NK-92 treated with Interleukin-12 subunit alpha and Interleukin-12 subunit beta, amount 100 ng/mL, for 24 hours (cell line): Measurements from ENCODE around the gene OR51E2.

Source experiments
- DNase-seq: peaks from one replicate; lab custom pipeline; 2025; lab: John Stamatoyannopoulos, UW

Gene OR51E2

GRCh38 chr11:4664183-4664582 is 33.5 kb downstream of the OR51E2 start:
- no peak for DNase-seq

GRCh38 chr11:4662876-4663275 is 34.8 kb downstream of the OR51E2 start:
- no peak for DNase-seq

GRCh38 chr11:4658629-4659445 is 38.8 kb downstream of the OR51E2 start:
- no peak for DNase-seq

GRCh38 chr11:4654635-4655369 is 42.9 kb downstream of the OR51E2 start:
- DNase-seq = no peak

GRCh38 chr11:4647766-4648165 is 49.9 kb downstream of the OR51E2 start:
- DNase-seq = no peak

GRCh38 chr11:4645974-4646373 is 51.7 kb downstream of the OR51E2 start:
- DNase-seq = no peak

GRCh38 chr11:4644233-4644632 is 53.4 kb downstream of the OR51E2 start:
- DNase-seq = no peak

GRCh38 chr11:4643682-4644081 is 54.0 kb downstream of the OR51E2 start, which contains the start of gene OR51E1:
Gene OR51E1, plus strand, starts transcription at chr11:4643982. Its CDS starts 8,545 bp downstream, at chr11:4652527.
- no peak for DNase-seq

- DNase-seq = no peak
These were observed 54.6 kb downstream of the OR51E2 start for GRCh38 chr11:4643076-4643475.

GRCh38 chr11:4642043-4642442 is 55.6 kb downstream of the OR51E2 start:
- no peak for DNase-seq

- no peak for DNase-seq
These were observed 56.2 kb downstream of the OR51E2 start for GRCh38 chr11:4641501-4641900.

- no peak for DNase-seq
These were observed 57.7 kb downstream of the OR51E2 start for GRCh38 chr11:4639931-4640330.

GRCh38 chr11:4637662-4638047 is 60.0 kb downstream of the OR51E2 start:
- no peak for DNase-seq

- peak; percentile 19 for DNase-seq
These were observed 60.5 kb downstream of the OR51E2 start, which contains the start of gene OR51D1 for GRCh38 chr11:4636962-4637661. Gene OR51D1, plus strand, starts transcription at chr11:4637477. Its CDS starts 2,314 bp downstream, at chr11:4639791.

GRCh38 chr11:4636136-4636535 is 61.5 kb downstream of the OR51E2 start:
- no peak for DNase-seq
